ENCODE measurements around the gene ATP1A2. TPM values are rescaled to one million over a fixed set of nuclear protein-coding genes. Genes with fewer than 3 reads are reported as not detected.

ATP1A2 gene
- total RNA-seq, 3 donors from 2014 or later (not counting 1 experiment from before 2014, with no cell fraction given) = not detected

- ATAC-seq = no peak
- Histone ChIP-seq H3K4me3 (ENCODE audit: low read length) (no peak overlapping the region), H3K27me3 (ENCODE audit: control insufficient read depth, insufficient read depth, low read length) (peaks cover 4% of the 10 kb centered on the region), H3K27ac (ENCODE audit: low read length) (no peak overlapping the region), H3K4me1 (ENCODE audit: control insufficient read depth, insufficient read depth, low read length) (peaks cover 32% of the 10 kb centered on the region), H3K36me3 (ENCODE audit: control insufficient read depth, insufficient read depth, low read length) (no peaks in the 10 kb centered on the region), H3K9me3 (ENCODE audit: control insufficient read depth, insufficient read depth, low read length) (no peaks in the 10 kb centered on the region)
- Mint-ChIP-seq H3K36me3 (no peaks in the 10 kb centered on the region), H3K9me3 (no peaks in the 10 kb centered on the region), H3K4me3 (no peak overlapping the region), H3K27ac (no peak overlapping the region), H3K4me1 (peaks cover 20 to 22% of the 10 kb centered on the region in 2 donors), H3K27me3 (ENCODE audit: low read depth in 2 of 2) (peaks cover 21 to 26% of the 10 kb centered on the region in 2 donors)
- no peak for DNase-seq
- TF ChIP-seq CTCF (IDR thresholded peaks at IDR 0.05) = no peak
- intact Hi-C loops (cut with micrococcal nuclease) = no loop called here
- WGBS (ENCODE audit: insufficient coverage) = 85% methylated on average over 13 of the region's 13 CpGs
Observed at GRCh38 chr1:160168609-160169369, 53.2 kb downstream of the ATP1A2 start.

DNA sequence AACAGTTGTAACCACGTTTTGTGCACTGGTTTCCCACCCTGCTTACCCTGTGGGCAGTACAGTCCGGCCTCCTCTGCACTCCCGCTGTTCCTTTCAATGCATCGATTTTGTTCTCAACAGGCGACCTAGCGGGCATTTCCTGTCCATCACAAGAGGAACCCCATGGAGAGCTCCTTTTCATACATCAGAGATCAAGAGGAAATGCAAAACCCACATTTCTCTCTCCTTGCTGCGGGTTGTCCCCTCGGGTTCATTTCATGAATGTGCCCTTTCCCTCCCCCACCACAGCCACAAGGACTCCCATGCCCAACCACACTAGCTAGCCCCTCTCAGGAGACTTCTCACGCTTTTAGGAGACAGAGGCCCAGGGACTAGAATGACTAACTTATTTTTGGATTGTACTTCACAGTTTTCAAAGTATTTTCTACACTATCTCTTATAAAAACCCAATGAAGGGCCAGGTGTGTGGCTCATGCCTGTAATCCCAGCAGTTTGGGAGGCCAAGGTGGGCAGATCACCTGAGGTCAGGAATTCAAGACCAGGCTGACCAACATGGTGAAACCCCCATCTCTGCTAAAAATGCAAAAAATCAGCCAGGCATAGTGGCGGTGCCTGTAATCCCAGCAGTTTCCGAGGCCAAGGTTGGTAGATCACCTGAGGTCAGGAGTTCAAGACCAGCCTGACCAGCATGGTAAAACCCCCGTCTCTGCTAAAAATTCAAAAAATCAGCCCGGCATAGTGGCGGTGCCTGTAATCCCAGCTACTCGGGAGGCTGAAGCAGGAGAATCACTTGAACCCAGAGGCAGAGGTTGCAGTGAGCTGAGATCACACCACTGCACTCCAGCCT lies 54.2 kb downstream of the ATP1A2 start:
- H3K4me1 Mint-ChIP-seq = peaks cover 20 to 22% of the 10 kb centered on the region in 2 donors
- peak in 2 of 3 donors; percentile 27 to 59 for ATAC-seq
- H3K27me3 Mint-ChIP-seq (ENCODE audit: low read depth in 2 of 2) = peaks cover 20 to 26% of the 10 kb centered on the region in 2 donors
- DNase-seq = no peak
- Histone ChIP-seq H3K27me3 (ENCODE audit: control insufficient read depth, insufficient read depth, low read length) (peaks cover 4% of the 10 kb centered on the region), H3K27ac (ENCODE audit: low read length) (no peak overlapping the region), H3K9me3 (ENCODE audit: control insufficient read depth, insufficient read depth, low read length) (no peaks in the 10 kb centered on the region), H3K4me1 (ENCODE audit: control insufficient read depth, insufficient read depth, low read length) (peaks cover 29% of the 10 kb centered on the region), H3K36me3 (ENCODE audit: control insufficient read depth, insufficient read depth, low read length) (no peaks in the 10 kb centered on the region), H3K4me3 (ENCODE audit: low read length) (no peak overlapping the region)
- peak overlapping the region; percentile 45 for H3K4me3 Mint-ChIP-seq
- no peak overlapping the region for H3K27ac Mint-ChIP-seq
- no peaks in the 10 kb centered on the region for H3K9me3 Mint-ChIP-seq
- H3K36me3 Mint-ChIP-seq = no peaks in the 10 kb centered on the region
- 31% methylated on average over 15 of the region's 15 CpGs for WGBS (ENCODE audit: insufficient coverage)
- intact Hi-C loops (cut with micrococcal nuclease) = no loop called here
- no peak for TF ChIP-seq CTCF (IDR thresholded peaks at IDR 0.05)

GRCh38 chr1:160171354-160171753 lies 55.8 kb downstream of the ATP1A2 start:
- WGBS (ENCODE audit: insufficient coverage) = 89% methylated on average over 4 of the region's 4 CpGs
- Histone ChIP-seq H3K9me3 (ENCODE audit: control insufficient read depth, insufficient read depth, low read length) (no peaks in the 10 kb centered on the region), H3K4me1 (ENCODE audit: control insufficient read depth, insufficient read depth, low read length) (peaks cover 22% of the 10 kb centered on the region), H3K27ac (ENCODE audit: low read length) (no peak overlapping the region), H3K4me3 (ENCODE audit: low read length) (no peak overlapping the region), H3K36me3 (ENCODE audit: control insufficient read depth, insufficient read depth, low read length) (no peaks in the 10 kb centered on the region), H3K27me3 (ENCODE audit: control insufficient read depth, insufficient read depth, low read length) (peaks cover 4% of the 10 kb centered on the region)
- no peak overlapping the region for H3K4me3 Mint-ChIP-seq
- DNase-seq = no peak
- peaks cover 18 to 28% of the 10 kb centered on the region in 2 donors for H3K27me3 Mint-ChIP-seq (ENCODE audit: low read depth in 2 of 2)
- H3K9me3 Mint-ChIP-seq = no peaks in the 10 kb centered on the region
- H3K4me1 Mint-ChIP-seq = peaks cover 14 to 17% of the 10 kb centered on the region in 2 donors
- no peaks in the 10 kb centered on the region for H3K36me3 Mint-ChIP-seq
- no peak overlapping the region for H3K27ac Mint-ChIP-seq
- intact Hi-C loops (cut with micrococcal nuclease) = no loop called here
- ATAC-seq = no peak
- no peak for TF ChIP-seq CTCF (IDR thresholded peaks at IDR 0.05)
